Measurements from ENCODE around the gene MYO1F.

The MYO1F gene

DNA sequence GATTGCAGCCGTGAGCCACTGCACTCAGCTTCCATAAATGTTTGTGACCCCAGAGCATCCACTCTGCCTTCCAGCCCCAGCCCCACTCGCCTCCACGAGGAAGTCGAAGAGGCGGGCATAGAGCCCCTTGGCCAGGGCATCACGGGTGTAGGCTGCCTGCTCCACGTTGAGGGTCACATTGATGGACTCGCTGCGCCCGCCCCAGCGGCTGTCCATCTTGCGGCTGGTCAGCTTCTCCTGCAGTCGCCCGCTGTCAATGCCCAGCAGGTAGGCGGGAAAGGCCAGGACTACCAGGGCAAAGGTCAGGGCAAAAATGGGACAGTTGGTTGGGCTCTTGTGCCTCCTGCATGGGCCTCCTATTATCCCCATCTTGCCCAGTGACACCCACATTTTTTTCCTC, 27.2 kb downstream of the MYO1F start:
- TF ChIP-seq RAD21 (IDR thresholded peaks at IDR 0.05; ENCODE audit: low read depth) = no peak
- TF ChIP-seq TEAD4 (IDR thresholded peaks at IDR 0.05) = no peak
- TF ChIP-seq TAF1 (IDR thresholded peaks at IDR 0.05; ENCODE audit: low read depth) = no peak
- no peak for TF ChIP-seq CREB1 (IDR thresholded peaks at IDR 0.05; ENCODE audit: low read depth)
- no peak for TF ChIP-seq EGR1 (IDR thresholded peaks at IDR 0.05)
- TF ChIP-seq, protein P1, sequence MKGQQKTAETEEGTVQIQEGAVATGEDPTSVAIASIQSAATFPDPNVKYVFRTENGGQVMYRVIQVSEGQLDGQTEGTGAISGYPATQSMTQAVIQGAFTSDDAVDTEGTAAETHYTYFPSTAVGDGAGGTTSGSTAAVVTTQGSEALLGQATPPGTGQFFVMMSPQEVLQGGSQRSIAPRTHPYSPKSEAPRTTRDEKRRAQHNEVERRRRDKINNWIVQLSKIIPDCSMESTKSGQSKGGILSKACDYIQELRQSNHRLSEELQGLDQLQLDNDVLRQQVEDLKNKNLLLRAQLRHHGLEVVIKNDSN (IDR thresholded peaks at IDR 0.05) = no peak
- no peak for TF ChIP-seq EP300 (IDR thresholded peaks at IDR 0.05; ENCODE audit: borderline replicate concordance)
- TF ChIP-seq FOXM1 (IDR thresholded peaks at IDR 0.05; ENCODE audit: borderline replicate concordance, low read depth) = no peak
- no peak for TF ChIP-seq TCF12 (IDR thresholded peaks at IDR 0.05; ENCODE audit: low read depth)
- TF ChIP-seq ZBTB7A (IDR thresholded peaks at IDR 0.05; ENCODE audit: low read depth) = no peak
- no peak for TF ChIP-seq CEBPB (IDR thresholded peaks at IDR 0.05)
- TF ChIP-seq, protein P2, sequence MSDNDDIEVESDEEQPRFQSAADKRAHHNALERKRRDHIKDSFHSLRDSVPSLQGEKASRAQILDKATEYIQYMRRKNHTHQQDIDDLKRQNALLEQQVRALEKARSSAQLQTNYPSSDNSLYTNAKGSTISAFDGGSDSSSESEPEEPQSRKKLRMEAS (IDR thresholded peaks at IDR 0.05) = no peak
- TF ChIP-seq NFIC (IDR thresholded peaks at IDR 0.05) = no peak
- TF ChIP-seq, protein P3, sequence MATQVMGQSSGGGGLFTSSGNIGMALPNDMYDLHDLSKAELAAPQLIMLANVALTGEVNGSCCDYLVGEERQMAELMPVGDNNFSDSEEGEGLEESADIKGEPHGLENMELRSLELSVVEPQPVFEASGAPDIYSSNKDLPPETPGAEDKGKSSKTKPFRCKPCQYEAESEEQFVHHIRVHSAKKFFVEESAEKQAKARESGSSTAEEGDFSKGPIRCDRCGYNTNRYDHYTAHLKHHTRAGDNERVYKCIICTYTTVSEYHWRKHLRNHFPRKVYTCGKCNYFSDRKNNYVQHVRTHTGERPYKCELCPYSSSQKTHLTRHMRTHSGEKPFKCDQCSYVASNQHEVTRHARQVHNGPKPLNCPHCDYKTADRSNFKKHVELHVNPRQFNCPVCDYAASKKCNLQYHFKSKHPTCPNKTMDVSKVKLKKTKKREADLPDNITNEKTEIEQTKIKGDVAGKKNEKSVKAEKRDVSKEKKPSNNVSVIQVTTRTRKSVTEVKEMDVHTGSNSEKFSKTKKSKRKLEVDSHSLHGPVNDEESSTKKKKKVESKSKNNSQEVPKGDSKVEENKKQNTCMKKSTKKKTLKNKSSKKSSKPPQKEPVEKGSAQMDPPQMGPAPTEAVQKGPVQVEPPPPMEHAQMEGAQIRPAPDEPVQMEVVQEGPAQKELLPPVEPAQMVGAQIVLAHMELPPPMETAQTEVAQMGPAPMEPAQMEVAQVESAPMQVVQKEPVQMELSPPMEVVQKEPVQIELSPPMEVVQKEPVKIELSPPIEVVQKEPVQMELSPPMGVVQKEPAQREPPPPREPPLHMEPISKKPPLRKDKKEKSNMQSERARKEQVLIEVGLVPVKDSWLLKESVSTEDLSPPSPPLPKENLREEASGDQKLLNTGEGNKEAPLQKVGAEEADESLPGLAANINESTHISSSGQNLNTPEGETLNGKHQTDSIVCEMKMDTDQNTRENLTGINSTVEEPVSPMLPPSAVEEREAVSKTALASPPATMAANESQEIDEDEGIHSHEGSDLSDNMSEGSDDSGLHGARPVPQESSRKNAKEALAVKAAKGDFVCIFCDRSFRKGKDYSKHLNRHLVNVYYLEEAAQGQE (IDR thresholded peaks at IDR 0.05; ENCODE audit: low read depth) = no peak
- no peak for TF ChIP-seq YY1 (IDR thresholded peaks at IDR 0.05; ENCODE audit: low read depth)

DNA sequence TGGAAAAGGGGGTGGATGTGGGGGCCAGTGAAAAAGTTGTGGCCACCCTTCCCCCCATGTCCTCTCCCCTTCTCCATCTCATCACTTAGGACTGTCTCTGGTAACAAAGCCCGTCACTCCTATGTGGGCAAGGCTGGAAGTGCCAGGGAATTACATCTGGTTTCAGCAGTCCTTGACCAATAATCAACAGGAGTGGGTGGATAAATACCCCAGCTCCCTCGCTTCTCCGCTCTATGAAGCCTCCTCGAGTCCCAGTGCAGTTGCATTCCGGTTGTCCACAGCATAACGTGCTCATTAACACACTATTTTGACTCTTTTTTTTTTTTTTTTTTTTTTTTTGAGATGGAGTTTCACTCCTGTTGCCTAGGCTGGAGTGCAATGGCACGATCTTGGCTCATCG, 31.5 kb downstream of the MYO1F start:
- TF ChIP-seq EGR1 (IDR thresholded peaks at IDR 0.05) = no peak

- TF ChIP-seq TAF1 (IDR thresholded peaks at IDR 0.05; ENCODE audit: low read depth) (no peak), NFIC (IDR thresholded peaks at IDR 0.05) (no peak), EGR1 (IDR thresholded peaks at IDR 0.05) (no peak), ZBTB7A (IDR thresholded peaks at IDR 0.05; ENCODE audit: low read depth) (no peak), CEBPB (IDR thresholded peaks at IDR 0.05) (no peak), FOXM1 (IDR thresholded peaks at IDR 0.05; ENCODE audit: borderline replicate concordance, low read depth) (no peak), TCF12 (IDR thresholded peaks at IDR 0.05; ENCODE audit: low read depth) (no peak), CREB1 (IDR thresholded peaks at IDR 0.05; ENCODE audit: low read depth) (no peak), TEAD4 (IDR thresholded peaks at IDR 0.05) (no peak), RAD21 (IDR thresholded peaks at IDR 0.05; ENCODE audit: low read depth) (no peak)
- TF ChIP-seq, protein P2 (IDR thresholded peaks at IDR 0.05) = no peak
- TF ChIP-seq, protein P1 (IDR thresholded peaks at IDR 0.05) = no peak
Observed at GRCh38 chr19:8544168-8544567, 33.1 kb downstream of the MYO1F start.

DNA sequence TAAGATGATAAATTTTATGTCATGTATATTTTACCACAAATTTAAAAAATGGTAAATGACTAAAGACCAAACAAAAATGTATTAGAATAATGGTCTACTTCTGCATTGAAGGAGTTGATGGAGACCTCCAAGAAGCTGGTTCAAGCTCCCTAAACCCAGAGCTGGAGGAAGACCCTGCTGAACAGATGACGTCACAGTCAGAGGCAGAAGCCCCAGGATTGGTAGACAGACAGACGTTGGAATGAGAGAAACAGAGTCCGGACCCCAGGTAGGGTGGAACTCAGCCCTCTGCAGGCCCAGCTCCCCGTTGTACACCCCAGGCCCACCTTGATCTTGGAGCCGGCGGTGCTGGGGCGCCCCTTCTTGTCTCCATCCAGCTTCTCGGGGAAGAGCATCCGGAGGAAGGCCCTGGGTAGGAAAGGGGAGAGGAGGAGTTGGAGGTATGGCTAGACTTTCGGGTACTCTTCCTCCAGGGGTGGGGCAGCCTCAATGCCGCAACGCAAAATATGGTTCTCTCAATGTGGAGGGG, 37.6 kb downstream of the MYO1F start:
- TF ChIP-seq TCF12 (IDR thresholded peaks at IDR 0.05; ENCODE audit: low read depth) = no peak
- TF ChIP-seq NFIC (IDR thresholded peaks at IDR 0.05) = no peak
- no peak for TF ChIP-seq CREB1 (IDR thresholded peaks at IDR 0.05; ENCODE audit: low read depth)
- TF ChIP-seq CEBPB (IDR thresholded peaks at IDR 0.05) = no peak

- no peak for TF ChIP-seq EGR1 (IDR thresholded peaks at IDR 0.05)
- TF ChIP-seq, protein P1 (IDR thresholded peaks at IDR 0.05) = no peak
- TF ChIP-seq, protein P2 (IDR thresholded peaks at IDR 0.05) = no peak
Observed at GRCh38 chr19:8537099-8537498, 40.1 kb downstream of the MYO1F start.

GRCh38 chr19:8536282-8536681, 41.0 kb downstream of the MYO1F start:
- no peak for TF ChIP-seq TCF12 (IDR thresholded peaks at IDR 0.05; ENCODE audit: low read depth)
- TF ChIP-seq CREB1 (IDR thresholded peaks at IDR 0.05; ENCODE audit: low read depth) = no peak
- TF ChIP-seq RAD21 (IDR thresholded peaks at IDR 0.05; ENCODE audit: low read depth) = no peak
- TF ChIP-seq CEBPB (IDR thresholded peaks at IDR 0.05) = no peak

DNA sequence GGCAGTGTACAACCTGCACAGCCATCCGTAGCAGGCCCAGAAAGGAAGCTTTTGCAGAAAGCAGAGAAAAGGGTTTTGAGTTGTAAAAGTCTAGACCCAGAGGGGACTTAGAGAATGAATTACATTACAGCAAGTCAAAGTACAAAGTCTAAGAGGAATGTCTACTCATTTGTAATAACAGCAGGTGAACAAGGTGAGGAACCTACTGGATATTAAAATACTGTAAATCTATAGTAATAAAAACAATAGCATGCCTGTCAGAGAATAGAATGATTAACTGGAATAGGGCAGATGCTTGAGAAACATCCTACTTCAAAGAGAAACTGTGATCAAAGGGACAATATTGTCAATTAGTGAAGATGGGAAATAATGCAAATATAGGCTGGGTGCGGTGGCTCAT, 45.0 kb downstream of the MYO1F start:
- TF ChIP-seq EP300 (IDR thresholded peaks at IDR 0.05; ENCODE audit: borderline replicate concordance) (no peak), NFIC (IDR thresholded peaks at IDR 0.05) (no peak), EGR1 (IDR thresholded peaks at IDR 0.05) (no peak), FOXM1 (IDR thresholded peaks at IDR 0.05; ENCODE audit: borderline replicate concordance, low read depth) (no peak), RAD21 (IDR thresholded peaks at IDR 0.05; ENCODE audit: low read depth) (no peak), TAF1 (IDR thresholded peaks at IDR 0.05; ENCODE audit: low read depth) (no peak), CEBPB (IDR thresholded peaks at IDR 0.05) (no peak), ZBTB7A (IDR thresholded peaks at IDR 0.05; ENCODE audit: low read depth) (no peak)
- TF ChIP-seq, protein P2 (IDR thresholded peaks at IDR 0.05) = no peak
- TF ChIP-seq, protein P1 (IDR thresholded peaks at IDR 0.05) = no peak
- TF ChIP-seq, protein P3 (IDR thresholded peaks at IDR 0.05; ENCODE audit: low read depth) = no peak

Data from Ishikawa (cell line).